ENCODE measurements around the gene KLHL25.

KLHL25 gene

DNA sequence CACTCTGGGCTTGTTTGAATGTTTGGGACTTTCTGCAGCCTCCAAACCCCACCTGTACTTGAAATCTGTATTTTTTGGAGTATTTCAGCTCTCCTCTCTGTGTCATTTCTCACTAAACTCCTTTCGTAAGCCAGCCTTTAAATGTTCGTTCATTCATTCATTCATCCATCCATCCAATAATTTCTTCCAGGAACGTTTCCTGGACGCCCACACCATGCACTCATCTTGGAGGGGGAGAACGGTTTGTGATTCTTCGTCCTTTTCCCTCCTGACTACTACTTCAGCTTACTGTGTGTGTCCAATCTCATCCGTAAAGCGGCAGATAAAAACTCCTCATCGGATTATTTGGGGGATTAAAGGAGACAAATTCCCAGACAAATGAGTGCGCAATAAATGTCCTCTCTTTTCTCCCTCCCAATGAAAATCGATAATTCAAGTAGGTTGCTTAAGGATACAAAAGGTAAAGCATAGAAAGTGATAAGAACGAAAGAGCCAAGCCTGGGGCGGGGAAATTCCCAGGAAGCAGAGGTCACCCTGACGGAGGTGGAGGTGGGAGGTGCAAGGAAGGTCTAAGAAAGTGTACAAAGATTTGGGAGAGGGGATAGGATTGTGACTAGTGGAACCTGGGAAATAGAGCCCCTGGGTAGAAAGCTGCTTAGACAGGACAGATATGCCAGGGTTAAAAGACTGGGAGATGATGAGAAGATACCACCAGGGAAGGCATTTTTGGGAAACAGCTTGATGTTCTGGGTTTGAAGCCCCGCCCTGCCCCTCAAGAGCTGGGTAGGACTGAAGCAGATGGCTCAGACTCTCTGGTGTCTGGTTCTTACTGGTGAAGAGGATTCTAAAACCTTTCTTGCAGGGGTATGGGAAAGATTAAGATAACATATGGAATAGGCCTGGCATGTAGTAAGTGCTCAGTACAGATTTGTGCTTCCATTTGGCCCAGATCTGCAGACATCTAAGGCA, 896 bp upstream of the KLHL25 start:
- no peaks in the 10 kb centered on the region for H3K9me3 ChIP-seq (ENCODE audit: control insufficient read depth, low read length)
- no peak overlapping the region for H3K27ac ChIP-seq
- peak overlapping the region; percentile 76 for H2AFZ ChIP-seq
- H3K4me3 ChIP-seq (ENCODE audit: low read depth, low read length) = peak overlapping the region; percentile 45
- peaks cover 4% of the 10 kb centered on the region for H3K79me2 ChIP-seq
- H3K4me1 ChIP-seq = no peaks in the 10 kb centered on the region
- no peak overlapping the region for H3K9ac ChIP-seq
- no peaks in the 10 kb centered on the region for H3K36me3 ChIP-seq (ENCODE audit: control insufficient read depth, insufficient read depth, low read length)
- TF ChIP-seq, protein P1, sequence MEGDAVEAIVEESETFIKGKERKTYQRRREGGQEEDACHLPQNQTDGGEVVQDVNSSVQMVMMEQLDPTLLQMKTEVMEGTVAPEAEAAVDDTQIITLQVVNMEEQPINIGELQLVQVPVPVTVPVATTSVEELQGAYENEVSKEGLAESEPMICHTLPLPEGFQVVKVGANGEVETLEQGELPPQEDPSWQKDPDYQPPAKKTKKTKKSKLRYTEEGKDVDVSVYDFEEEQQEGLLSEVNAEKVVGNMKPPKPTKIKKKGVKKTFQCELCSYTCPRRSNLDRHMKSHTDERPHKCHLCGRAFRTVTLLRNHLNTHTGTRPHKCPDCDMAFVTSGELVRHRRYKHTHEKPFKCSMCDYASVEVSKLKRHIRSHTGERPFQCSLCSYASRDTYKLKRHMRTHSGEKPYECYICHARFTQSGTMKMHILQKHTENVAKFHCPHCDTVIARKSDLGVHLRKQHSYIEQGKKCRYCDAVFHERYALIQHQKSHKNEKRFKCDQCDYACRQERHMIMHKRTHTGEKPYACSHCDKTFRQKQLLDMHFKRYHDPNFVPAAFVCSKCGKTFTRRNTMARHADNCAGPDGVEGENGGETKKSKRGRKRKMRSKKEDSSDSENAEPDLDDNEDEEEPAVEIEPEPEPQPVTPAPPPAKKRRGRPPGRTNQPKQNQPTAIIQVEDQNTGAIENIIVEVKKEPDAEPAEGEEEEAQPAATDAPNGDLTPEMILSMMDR (IDR thresholded peaks at IDR 0.05) = no peak
- no peaks in the 10 kb centered on the region for H3K27me3 ChIP-seq (ENCODE audit: control insufficient read depth, insufficient read depth, low read length)
- peak overlapping the region; percentile 64 for H3K4me2 ChIP-seq (ENCODE audit: low read length)

DNA sequence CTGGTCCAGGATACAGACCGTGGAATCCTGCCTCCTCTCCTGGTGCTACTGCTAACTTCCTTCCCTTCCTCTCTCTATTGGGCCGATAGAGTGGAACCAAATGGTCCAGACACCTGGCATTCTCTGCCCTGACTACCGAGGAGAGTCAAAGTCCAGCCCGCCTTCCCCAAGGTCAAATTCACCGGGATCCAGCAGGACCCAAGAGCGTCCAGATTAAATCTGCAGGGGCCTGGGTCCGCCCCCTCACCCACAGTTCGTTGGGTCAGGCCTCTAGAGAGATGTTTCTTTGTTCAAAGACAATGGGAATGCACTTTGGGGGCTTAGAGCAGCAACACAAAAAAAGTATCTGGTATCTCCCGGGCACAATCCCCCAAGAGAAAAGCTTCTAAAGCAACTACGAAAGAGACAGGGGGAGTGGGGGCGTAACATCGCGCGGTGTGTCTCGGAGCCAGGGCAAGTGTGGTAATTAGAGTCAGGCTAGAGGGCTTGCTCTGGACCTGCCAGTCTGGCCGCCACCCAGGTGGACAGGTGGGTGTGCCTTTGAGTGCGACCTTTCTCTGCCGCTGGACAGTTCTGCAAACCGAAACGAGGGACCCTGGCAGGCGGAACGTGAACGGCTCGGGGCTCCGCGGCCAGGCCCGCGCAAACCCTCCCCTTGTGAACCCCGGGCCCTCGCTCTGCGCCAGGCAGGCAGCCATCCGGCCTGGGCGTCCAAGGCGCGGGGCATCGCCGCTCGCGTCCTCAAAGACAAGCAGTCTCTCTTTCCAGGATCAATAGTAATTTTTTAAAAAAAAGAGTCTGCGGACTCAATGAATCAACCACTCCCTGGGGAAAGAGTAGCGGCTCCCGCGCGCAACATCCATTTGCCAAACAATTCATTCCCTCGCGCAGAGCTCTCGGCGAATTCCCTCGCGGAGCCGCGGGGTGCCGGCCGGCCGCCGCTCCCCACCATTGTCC, 806 bp downstream of the KLHL25 start:
- Histone ChIP-seq H2AFZ (peak overlapping the region; percentile 82), H3K9me3 (ENCODE audit: control insufficient read depth, low read length) (no peaks in the 10 kb centered on the region), H3K36me3 (ENCODE audit: control insufficient read depth, insufficient read depth, low read length) (no peaks in the 10 kb centered on the region), H3K4me2 (ENCODE audit: low read length) (peak overlapping the region; percentile 84), H3K79me2 (peaks cover 4% of the 10 kb centered on the region), H3K27ac (peak overlapping the region; percentile 47), H3K9ac (no peak overlapping the region), H3K27me3 (ENCODE audit: control insufficient read depth, insufficient read depth, low read length) (no peaks in the 10 kb centered on the region), H3K4me1 (no peaks in the 10 kb centered on the region), H3K4me3 (ENCODE audit: low read depth, low read length) (peak overlapping the region; percentile 71)
- TF ChIP-seq, protein P1 (IDR thresholded peaks at IDR 0.05) = no peak

DNA sequence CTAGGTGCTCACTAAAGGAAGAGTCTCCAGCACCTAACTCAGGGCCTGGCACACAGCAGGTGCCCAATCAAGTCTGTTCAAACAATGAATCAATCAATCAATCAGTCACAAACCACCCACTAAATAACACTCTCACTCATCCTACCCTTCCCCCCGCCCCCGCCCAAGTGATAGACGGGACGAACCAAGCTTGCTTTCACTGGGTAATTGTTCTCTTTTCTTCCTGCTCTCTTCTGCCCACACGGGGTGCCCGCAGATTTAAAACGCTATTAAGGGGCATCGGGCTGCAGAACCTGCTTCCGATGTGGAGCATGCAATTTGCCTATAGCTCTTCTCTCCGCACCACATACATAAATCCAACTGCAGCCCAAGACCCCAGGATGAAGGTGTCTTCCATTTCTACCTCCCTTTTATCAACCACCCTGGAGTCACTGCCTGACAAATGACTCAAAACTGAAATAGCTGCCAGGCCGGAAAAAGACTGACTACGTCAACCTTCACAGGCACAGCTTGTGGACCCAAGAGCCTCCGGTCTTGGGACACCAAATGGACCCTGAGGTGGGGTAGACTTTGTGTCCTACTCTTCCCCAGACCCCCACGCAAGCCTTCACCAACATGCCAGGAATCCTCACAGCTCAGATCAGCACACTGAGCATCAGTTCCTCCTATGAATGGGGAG, 1.7 kb downstream of the KLHL25 start:
- Histone ChIP-seq H3K4me2 (ENCODE audit: low read length) (peak overlapping the region; percentile 84), H3K36me3 (ENCODE audit: control insufficient read depth, insufficient read depth, low read length) (no peaks in the 10 kb centered on the region), H2AFZ (no peak overlapping the region), H3K27ac (no peak overlapping the region), H3K4me1 (no peaks in the 10 kb centered on the region), H3K9me3 (ENCODE audit: control insufficient read depth, low read length) (no peaks in the 10 kb centered on the region), H3K27me3 (ENCODE audit: control insufficient read depth, insufficient read depth, low read length) (no peaks in the 10 kb centered on the region), H3K79me2 (peaks cover 4% of the 10 kb centered on the region), H3K4me3 (ENCODE audit: low read depth, low read length) (peak overlapping the region; percentile 71), H3K9ac (no peak overlapping the region)
- TF ChIP-seq, protein P1 (IDR thresholded peaks at IDR 0.05) = no peak

DNA sequence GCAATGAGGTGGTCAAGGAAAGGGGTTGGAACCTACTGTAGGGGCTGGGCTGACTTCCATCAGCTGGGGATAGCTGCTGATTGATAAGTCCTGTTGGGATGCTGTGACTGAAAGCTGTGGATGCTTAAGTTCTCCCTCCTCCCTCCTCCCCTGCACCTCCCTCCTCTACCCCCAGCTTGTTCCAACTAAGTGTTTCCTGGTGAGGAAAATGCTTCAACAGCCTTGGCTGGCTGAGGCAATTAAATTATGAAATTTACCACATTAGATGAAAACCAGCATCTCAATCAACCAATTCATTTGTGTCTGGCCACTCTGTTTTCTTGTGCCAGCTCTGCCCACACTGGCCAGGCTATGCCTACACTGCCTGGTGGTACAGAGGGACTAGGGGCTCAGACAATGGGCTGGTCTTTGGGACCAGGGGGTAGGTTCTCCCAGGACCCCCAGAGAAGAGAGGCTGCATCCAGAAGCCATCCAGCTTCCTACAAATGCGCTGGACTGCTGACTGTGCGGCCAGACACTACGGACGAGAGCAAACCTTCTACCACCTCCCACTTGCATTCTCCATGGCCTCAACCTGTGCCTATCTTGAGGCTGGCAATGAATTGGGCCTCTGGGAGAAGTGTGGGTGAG, 2.5 kb downstream of the KLHL25 start:
- H3K9ac ChIP-seq = no peak overlapping the region
- no peaks in the 10 kb centered on the region for H3K27me3 ChIP-seq (ENCODE audit: control insufficient read depth, insufficient read depth, low read length)
- no peak overlapping the region for H3K4me2 ChIP-seq (ENCODE audit: low read length)
- H3K27ac ChIP-seq = no peak overlapping the region
- no peaks in the 10 kb centered on the region for H3K4me1 ChIP-seq
- no peaks in the 10 kb centered on the region for H3K9me3 ChIP-seq (ENCODE audit: control insufficient read depth, low read length)
- TF ChIP-seq, protein P1 (IDR thresholded peaks at IDR 0.05) = no peak
- H3K36me3 ChIP-seq (ENCODE audit: control insufficient read depth, insufficient read depth, low read length) = no peaks in the 10 kb centered on the region
- H3K4me3 ChIP-seq (ENCODE audit: low read depth, low read length) = no peak overlapping the region
- peaks cover 4% of the 10 kb centered on the region for H3K79me2 ChIP-seq
- H2AFZ ChIP-seq = no peak overlapping the region
